ENCODE data around the gene AMPH.
A peak's percentile ranks its signal among the peaks of the same experiment; 100 is the strongest.

The AMPH gene

DNA sequence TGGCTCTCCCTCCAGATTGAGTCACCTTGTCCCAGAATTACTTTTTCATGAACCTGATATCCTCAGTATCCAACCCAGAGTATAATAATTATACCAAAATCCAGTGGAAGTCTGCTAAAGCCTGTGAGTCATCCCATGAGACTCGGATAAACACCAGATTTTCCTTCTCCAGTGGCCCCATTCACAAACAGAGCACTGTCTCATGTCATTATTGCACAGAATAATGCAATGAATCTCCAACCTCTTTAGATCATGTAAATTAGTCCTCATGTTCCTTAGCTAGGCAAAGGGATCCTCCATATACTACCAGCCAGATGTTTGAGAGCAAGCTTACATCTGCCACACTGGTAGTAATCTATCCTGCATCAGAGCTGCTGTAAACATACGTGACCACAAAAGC is 89.0 kb downstream of the AMPH start:
- no peak for DNase-seq (ENCODE audit: low spot score)

DNA sequence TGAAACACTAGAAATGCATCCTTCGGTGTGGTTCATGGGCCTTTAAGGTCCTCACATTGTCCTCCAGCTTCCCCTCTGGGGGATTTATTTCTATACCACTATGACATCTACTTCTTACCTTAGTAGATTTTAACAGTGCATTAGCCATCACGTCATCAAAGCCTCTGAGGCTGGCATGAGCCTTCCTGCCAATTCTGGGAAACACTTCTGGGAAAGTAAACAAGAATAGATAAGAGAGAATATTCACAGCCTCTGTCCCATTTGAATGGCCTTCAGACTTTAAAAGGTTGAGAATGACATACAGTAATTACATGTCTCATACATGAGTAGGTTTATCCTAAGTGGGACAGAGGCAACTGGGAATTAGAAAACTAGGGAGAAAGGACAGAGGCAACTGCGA is 89.7 kb downstream of the AMPH start:
- DNase-seq (ENCODE audit: low spot score), result no peak

DNA sequence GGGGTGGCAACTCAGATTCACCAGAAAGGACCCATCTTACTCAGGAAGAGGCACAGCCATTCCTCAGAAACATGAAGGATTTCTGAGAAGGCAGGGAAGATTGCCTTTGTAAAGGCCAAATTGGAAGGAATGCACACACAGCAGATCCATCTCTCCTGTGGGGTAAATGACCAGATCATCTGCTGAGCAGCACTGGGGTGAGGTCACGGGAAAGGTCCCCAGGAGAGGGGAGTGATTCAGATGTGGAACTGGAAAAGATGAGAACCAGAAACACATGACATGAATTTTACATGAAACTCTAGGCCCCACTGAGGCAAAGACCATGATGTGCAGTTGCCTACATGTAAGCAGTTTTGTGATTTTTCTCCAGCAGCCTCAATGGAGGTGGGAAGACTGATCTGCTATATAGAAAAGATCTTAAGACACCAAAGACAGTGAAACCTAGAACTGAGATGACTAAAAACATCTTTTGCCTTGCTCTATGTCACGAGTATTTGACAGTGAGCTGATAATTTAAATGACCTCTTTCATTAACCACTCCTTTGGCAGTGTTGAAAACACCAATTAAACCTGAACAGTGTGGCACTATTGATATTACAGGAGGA is 91.6 kb downstream of the AMPH start:
- no peak for DNase-seq (ENCODE audit: low spot score)

DNA sequence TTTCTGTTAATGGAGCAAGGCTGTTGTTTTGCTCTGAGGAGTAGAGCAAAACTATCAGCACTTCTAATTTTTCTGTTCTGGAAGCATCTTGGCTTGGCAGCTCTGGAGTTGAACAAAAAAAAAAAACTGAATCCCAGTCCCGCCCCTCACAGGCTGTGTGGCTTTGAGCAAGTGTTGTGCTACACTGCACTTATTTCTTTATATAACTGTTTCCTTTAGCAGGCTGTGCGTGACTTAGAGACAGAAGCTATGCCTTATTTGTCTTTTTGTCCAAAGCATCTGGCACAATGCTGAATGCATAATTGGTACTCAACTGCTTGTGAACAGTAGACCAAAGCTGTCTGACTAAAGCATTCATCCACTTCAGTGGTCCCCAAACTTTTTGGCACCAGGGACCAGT is 96.1 kb downstream of the AMPH start:
- DNase-seq (ENCODE audit: low spot score), result no peak

DNA sequence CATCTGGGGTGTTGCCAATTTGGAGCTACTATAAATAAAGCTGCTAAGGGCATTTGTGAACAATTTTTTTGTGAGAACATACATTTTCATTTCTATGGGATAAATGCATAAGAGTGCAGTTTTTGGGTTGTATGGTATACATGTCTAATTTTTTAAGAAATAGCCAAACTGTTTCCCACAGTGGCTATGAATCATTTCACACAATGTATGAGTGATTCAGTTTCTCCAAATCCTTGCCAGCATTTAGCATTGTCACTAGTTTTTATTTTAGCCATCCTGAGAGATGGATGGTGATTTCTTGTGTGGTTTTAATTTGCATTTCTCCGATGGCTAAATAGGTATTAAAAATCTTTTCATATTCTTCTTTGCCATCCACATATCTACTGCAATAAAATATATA is 105.3 kb downstream of the AMPH start:
- DNase-seq (ENCODE audit: low spot score), result no peak

DNA sequence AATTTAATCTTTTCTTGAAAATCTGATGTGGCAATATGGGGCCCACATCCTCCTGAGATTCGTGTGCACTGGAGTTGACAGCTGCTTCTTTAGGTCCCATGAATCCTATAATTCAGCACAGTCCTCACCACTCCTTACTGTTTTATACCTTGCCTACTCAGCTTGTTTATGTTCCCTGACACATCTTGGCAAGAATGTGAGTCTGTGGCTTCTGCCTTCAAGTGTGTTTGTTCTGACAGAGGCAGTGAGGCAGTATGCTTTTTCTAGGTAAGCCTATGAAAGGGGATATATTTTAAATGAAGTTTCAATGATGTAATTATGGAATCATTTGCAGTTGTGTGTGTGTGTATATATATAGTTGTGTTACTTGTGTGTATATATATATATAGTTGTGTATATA is 106.4 kb downstream of the AMPH start:
- DNase-seq (ENCODE audit: low spot score), result no peak

DNA sequence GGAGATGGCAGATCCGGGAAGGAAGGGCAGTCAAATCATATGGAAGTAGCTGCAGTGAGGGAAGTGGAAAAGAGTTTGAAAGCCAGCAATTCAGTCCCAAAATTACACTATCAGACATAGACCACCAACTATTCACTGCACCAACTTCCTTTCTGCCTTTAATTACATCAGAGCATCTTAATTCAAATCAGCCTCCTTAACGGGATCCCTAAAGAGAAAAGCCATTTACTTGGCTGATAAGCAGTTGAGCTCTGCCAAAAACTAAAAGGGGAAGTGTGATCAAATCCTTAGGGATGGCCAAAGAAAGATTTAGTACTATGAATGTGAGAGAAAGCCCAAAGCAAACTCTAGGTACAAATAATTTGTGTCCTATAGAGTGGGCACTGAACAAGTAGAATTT is 110.4 kb downstream of the AMPH start:
- DNase-seq (ENCODE audit: low spot score), result no peak

DNA sequence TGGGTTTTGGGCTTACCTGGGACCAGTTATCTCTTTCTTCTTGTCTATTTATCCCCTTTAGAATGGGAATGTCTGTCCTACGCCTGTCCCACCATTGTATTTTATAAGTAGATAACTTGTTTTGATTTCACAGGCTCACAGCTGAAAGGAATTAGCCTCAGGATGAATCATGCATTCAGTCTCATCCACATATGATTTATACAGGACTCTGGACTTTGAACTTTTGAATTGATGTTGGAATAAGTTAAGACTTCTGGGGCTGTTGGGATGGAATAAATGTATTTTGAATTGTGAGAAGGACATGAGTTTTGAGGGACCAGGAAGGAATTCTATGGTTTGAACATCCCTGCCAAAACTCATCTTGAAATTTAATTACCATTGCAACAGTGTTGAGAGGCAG is 112.6 kb downstream of the AMPH start:
- no peak for DNase-seq (ENCODE audit: low spot score)

DNA sequence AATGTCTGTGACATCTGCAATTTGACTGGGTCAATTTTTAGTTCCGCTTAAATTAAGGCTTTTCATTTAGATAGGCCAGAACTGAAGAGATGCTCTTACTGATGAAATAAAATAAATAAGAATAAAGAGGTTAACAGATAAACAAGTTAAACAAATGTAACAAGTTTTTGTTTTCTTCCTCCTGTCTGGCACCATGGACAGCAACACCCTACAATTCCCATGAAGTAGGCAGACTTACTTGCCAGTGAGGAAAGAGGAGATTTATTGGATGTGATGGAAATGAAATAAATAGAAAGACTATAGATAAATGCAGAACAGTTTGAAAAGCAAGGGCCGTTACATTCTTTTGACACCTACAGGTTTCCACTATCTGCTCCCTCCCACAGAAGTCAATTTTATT is 118.5 kb downstream of the AMPH start:
- DNase-seq (ENCODE audit: low spot score), result no peak

DNA sequence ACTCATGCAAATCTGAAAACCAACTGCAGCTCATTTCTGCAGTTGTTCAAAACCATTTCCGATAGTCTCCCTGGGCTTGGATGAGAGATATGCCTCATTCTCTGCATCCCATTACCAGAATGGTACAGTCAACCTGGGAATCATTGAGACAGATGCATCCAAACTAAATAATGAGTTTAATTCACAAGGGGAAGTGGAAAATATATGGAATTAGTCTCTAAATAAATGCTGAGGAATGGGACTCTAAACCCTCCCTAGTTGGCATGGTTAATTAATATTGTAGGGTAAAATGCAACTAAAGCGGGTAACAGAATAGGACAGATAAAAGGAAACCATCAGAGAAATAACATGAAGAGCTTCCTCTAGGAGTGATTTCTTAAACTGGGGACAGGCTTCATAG is 118.9 kb downstream of the AMPH start:
- DNase-seq (ENCODE audit: low spot score), result no peak

DNA sequence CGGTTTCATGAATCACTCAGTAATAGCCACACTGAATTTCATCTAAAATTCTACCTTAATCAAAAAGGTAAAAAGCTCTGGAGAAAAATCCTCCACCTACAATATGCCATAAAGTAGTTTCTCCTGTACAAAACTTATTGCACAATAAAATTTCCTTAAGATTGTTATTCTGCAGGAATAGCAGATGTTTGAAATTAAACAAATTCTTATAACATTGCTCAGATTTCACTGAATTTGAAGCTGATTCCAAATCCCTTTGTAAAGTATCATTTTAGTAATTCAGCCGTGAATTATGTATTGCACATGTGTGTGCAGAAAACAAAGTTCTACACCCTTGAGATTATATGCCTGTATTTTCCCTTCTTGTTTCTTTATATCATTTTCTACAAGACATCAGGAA is 123.8 kb downstream of the AMPH start:
- DNase-seq (ENCODE audit: low spot score), result no peak

DNA sequence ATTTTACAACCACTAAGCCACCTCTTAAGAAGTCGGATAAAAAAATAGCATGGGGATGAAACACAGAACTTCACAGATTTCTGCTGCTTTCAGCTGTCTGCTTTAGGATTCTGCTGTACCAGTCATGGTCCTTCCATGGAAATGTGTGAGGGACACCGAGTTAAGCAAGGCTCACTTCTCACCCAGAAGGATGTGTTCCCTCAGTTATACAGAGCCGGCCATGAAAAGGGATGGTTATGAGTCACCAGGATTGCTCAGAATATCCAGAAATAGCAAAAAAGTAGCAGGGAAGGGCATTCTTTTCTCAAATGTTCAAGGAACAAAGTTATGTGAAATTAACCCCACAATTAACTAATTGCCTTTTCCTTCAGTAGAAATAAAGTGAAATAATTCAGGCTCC is 124.4 kb downstream of the AMPH start:
- DNase-seq (ENCODE audit: low spot score), result no peak

DNA sequence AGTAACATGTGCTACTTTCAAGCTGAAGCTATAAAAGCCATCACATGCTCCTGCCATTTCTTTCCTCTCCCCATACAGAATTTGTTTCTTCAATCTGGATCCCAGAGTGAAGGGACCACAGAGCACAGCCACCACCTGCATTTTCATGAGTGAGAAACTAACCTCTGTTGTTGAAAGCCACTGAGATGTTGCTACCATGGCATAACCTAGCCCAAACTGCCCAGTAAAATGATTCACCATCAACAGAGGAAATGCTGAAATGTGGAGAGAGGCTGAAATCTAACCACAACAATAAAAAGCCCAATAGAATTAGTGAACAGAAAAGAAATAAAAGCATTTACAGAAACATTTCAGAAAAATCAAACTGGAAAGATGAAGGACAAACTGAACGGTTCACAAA is 125.2 kb downstream of the AMPH start:
- DNase-seq (ENCODE audit: low spot score), result no peak

DNA sequence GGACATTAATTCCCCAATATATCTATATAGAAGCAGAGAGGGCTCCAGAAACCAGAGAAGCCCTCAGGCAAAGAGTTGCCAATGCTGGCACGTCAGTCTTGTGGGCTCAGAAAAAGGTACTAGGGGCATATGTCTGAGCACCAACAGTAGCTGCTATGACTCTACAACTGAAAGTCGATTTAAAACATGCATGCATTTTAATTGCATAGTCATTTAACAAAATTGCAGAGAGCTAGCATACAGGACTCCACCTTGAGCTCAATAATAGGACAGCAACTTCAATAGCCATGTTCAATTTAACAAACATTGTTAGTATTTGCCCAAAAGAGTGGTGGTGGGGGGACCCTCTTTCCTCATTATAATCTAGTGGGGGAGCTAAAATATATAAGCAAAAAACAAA is 126.5 kb downstream of the AMPH start:
- no peak for DNase-seq (ENCODE audit: low spot score)

DNA sequence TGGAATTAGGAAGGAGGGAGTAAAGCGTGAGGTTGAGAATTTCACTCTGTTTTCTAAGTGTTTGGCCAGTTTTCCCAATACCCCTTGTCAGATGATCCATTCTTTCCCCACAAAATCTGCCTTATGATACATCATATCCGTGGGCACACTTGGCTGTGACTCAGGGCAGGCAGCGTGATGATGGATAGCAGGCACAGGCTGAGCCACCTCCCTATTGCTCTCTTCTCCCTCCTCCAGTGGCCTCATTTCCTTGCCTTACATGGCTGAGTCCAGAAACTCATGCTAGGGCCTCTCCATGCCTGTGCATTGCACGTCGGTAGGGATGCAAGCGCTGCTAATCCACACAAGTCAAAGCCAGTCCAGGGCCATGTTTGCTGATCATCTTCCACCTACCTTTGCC is 128.3 kb downstream of the AMPH start:
- no peak for DNase-seq (ENCODE audit: low spot score)

DNA sequence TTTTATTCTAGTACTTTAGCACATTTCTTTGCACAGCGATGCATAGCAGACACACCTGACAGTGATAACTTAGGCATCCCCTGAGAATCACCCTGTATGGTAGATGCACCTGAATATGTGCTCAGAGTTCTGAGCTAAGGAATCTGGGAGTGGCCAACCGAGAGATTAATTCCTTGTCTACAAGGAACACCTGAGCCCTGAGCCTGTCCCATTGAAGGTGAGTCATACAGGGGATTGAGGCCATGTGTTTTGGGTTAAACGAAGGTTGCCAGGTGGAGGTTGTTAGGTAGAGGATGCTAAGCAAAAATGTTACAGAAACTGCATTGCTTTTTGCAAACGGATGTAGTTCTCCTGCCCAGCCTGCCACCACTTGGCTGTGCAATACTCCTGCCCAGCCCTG is 128.9 kb downstream of the AMPH start:
- no peak for DNase-seq (ENCODE audit: low spot score)

DNA sequence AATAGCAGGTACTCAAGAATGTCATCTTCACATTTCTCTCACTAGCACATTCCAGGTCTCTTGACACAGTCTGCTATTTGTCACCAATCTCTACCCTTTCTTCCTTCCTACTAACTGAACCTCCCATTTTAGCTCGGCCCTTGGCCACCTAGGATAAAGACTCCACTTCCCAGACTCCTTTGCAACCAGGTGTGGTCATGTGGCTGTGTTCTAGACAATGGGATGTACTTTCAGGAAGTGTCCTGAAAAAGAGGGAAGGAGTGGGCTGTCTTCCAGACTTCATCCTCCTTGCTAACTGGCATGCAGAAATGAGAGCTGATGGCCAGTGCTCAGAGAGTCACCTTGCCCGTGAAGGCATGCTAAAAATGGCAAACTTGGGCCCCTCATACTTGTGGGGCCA is 139.2 kb downstream of the AMPH start:
- no peak for DNase-seq (ENCODE audit: low spot score)

DNA sequence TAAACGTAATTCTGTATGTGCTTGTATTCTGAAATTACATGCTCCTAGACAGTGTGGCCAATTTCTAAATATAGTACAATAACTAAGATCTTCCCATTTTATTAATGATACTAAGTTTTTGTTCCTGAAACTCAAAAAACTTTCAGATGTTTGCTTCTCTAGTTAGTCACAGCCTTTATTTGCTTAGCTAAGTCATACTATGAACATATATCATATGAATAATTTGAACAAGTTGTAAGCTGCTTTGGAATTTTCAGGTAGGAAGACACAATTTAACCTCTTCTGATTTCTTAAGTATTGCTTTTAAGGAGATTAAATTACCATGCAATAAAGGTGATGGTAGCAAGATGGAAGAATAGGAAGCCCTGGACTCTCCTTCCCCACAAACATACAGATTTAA is 148.7 kb downstream of the AMPH start:
- no peak for DNase-seq (ENCODE audit: low spot score)

DNA sequence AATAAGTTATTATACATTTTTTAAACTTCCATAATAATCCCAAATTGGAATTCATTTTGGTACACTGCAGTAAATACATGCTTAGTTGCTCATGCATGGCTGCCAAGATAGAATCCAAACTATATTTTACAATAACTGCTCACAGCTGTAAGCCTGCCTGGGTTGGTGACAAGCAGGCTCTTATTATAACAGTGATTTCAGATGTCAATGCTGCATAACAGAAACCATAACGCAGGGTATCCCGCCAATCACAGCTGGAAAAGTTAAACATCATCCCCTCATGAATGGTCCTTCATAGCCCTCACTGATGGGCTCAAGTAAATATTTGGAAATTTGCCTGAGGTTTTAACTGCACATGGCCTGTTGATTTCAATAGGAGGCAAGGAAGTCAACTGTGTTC is 149.8 kb downstream of the AMPH start:
- DNase-seq (ENCODE audit: low spot score), result no peak

DNA sequence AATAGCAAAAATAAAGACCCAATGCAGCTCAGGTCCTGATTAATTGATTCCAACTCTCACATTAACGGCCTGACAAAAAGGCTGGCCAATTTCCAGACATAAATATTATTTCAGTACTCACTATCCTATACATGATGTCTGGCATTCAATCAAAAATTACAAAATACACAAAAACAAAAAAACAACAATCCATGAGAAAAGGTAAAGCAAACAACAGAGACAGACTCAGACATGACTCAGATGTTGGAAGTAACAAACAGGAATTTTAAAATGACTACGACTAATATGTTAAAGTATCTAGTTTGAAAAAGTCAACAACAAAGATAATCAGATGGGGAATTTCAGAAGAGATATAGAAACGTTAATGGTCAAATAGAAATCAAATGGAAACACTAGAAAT is 152.8 kb downstream of the AMPH start:
- DNase-seq (ENCODE audit: low spot score), result no peak

DNA sequence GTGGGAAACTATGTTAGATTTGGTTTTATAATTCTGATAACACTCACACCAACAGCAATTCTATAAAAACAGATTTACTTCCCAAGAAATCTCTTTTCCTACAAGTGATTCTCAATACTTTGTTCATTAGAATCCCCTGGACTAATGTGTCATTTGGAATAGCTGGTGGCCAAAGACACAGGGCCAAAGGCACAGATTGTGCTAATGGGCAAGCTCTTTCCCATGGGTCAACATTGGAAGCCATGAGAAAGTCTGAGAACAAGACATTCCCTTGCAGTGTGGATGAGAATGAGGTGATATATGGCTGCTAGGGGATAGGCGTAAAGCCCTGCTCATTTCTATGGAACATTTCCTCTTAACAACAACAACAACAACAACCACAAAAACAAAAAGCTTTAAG is 153.8 kb downstream of the AMPH start:
- DNase-seq (ENCODE audit: low spot score), result no peak

DNA sequence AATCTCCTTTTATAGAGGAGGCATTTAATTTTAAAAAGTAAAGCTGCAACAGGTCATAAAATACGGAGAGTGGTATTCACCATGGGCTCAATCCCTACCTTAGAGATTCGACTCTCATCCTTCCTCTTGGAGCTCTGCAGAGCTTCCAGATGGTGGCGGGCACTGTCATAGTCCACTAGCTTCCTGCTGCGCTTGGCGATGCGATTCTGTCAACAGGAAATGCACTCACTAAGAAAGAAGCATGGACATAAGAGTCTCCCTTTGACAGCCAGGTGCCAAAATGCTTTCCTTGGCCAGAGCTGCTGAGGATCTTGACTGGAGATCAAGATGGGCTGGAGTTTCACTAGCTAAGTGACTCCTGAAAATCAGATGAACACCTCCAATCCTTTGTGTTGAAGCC is 154.4 kb downstream of the AMPH start:
- no peak for DNase-seq (ENCODE audit: low spot score)

DNA sequence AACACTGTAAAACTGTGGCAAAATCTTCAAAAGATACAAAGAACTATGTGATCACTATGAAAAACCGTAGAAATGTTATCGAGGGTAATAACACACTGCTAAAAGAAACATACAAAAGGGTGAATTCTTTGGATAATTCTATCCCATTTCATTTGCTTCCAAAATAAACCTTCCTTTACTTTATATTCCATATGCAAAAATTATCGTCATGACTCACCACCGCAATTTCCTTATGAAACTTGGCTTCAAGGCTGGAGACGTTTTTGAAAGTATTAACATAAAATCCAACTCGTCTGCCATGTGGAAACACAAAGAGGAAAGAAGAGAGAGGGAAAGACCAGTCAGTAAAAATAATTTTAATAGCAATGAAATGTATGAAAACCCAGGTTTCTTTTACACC is 165.2 kb downstream of the AMPH start:
- no peak for DNase-seq (ENCODE audit: low spot score)

DNA sequence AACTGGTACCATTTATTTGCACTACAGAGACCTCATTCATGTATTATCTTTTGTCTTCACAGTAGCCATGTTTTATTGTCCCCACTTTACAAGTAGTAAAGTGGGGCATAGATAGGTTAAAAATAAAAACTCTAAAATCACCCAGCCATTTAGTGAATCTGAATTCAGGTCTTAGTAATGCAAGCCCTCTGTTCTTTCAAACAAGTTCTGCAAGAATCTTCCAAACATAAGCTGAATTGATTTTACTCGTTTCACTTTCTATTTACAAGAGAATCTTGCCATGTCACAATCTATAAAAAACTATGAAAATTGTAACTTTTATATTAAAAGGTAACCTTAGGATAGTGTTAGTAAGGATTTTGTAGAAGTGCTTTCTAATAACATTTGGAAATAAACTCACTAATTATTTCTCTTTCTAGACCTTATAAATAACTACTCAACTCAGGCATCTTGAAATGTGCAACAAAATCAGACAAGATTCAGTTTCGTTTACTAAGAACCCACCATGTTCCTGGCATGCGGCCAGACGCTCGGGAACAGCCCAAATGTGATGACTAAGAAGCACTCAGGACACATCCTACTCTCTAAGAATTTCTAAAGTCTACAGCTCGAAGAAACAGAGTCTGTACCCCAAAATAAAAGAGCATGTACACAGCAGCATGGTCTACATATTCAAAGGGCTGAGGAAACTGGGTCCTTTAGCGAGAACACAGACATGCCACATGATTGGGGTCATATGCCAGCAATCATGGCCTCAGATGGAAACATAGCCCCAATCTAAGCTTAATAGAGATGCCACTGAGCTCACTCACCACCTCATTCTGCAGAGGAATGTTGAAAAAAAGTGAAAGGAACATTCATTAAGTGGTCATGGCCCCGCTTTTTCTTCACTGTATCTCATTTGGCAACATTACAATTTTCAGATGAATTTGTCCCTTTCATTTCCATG is 167.6 kb downstream of the AMPH start:
- DNase-seq (ENCODE audit: low spot score), result peak; percentile 3

Measured in globus pallidus (tissue), 1 donor.